Measurements from ENCODE around the gene ACSL3.
A peak's percentile ranks its signal among the peaks of the same experiment; 100 is the strongest.
"Not testable (repeated sequence)": the region's sequence is repeated elsewhere in the genome, so short reads cannot be mapped to it uniquely, and the experiment has no call there.

Gene ACSL3

DNA sequence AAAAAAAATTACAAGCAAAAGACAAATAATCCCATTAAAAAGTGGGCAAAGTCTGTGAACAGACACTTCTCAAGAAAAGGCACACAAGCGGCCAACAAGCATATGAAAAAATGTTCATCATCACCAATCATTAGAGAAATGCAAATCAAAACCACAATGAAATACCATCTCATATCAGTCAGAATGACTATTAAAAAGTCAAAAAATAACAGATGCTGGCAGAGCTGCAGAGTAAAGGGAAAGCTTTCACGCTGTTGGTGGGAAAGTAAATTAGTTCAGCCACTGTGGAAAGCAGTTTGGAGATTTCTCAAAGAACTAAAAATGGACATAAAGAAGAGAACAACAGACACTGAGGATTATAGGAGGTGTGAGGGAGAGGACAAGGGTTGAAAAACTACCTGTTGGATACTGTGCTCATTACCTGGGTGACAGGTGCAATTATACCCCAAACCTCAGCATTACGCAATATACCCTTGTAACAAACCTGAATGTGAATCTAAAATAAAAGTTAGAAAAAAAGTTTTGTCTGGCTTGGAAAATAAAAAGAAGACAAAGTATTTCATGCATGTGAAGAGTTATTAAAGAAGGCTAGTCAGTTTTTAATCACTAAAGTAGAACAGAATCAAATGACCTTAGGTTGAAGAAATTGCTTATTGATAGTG is 8.7 kb upstream of the ACSL3 start:
- no peak for DNase-seq (ENCODE audit: low read depth in 2 of 2)

DNA sequence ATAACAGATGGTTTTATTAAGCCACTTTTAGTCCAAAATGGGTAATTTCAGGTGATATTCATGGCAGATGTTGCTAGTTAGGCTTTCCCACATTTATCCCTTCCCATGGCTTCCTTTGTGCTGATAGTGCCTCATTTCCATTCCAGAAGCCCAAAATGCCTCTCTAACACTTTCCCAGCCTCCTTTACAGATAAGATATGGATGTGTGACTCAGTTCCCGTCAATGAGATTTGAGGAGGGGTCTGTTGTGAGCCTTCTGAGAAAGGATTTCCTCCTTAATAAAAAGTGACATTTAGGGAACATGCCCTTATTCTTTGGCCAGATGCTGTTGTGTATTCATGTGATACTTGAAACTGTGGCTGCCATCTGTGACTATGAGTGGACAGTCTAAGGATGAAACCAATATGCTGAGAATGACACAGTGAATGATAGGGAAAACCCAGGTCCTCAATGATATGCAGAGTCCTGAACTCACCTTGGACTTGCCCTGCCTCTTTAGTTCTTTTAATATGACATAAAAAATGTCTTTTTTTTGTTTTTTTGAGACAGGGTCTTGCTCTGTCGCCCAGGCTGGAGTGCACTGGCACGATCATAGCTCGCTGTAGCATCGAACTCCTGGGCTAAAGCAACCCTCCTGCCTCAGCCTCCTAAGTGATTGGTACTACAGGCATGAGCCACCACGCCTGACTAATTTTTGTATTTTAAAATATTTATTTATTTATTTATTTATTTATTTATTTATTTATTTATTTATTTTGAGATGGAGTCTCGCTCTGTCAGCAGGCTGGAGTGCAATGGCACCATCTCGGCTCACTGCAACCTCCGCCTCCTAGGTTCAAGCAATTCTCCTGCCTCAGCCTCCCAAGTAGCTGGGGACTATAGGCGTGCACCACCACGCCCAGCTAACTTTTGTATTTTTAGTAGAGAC is 5.8 kb upstream of the ACSL3 start:
- DNase-seq (ENCODE audit: low read depth in 2 of 2): no peak

DNA sequence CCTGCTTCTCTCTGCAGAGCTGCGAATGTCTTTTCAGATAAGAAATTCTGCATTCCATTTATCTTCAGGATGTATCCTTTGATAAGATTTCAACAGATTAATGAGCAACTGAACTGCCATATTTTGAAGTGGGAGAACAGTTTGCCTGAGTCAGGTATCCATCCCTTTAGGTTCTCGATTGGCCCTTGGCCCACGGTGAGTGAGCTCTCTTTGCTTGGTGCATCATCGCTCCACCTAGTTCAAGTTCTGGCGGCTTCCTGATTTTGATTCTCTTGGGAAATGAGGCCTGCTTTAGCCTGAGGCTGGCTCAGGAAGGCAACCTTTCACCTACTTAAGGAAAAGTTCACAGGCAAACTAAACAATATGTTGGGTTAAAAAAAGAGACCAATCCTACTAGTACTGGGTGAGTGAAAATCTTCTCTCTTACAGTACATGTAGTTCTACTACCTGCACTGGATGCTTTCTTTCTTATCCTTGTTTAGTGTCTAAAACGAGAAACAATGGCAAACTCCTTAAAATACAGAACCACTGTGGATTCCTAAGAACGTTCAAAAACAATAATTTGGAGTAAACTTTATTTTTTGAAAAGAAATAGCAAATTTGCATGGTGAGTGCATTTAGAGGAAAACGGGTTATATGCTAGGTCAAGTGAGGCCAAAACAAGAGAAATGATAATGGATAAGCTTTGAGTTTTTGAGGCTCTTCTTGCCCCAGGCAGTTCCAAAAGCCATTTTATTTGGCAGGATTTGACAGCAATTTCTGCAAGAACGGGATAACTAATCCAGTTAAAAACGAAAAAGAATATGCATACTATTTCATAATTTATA is 837 bp upstream of the ACSL3 start:
- no peak for DNase-seq (ENCODE audit: low read depth in 2 of 2)

DNA sequence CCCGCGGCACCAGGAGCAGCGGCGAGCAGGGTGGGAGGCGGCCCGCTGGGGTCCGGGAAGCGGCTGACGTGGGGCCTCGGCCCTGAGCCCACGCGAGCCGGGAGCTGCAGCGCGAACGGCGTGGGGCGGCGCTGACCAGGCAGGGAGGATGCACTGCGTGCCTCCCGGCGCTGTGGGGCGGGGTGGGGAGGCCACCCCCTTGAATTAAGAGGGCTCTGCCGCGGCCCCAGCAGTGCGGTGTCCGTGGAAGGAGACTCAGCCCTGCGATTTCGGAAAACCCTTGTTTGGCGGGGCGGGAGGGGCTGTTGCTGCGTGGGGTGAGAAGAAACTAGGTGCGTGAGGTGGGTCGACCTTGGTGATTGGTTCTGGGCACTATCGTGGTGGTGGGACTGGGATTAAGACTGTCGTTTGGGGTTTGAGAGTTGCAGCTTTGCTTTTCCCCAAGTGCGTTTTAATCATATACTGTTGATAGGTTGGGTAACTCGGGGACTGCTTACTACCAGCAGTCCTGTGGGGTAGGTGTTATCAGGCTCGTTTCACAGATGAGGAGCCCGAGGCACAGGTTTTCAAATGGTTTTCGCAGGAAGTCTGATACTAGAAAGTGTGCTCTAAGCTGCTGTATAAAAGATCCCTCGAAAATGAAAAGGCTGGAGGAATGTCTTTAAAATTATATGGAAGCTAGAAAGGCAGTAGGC is 722 bp downstream of the ACSL3 start:
- DNase-seq (ENCODE audit: low read depth in 2 of 2): peak in 1 of 2 donors; percentile 10

DNA sequence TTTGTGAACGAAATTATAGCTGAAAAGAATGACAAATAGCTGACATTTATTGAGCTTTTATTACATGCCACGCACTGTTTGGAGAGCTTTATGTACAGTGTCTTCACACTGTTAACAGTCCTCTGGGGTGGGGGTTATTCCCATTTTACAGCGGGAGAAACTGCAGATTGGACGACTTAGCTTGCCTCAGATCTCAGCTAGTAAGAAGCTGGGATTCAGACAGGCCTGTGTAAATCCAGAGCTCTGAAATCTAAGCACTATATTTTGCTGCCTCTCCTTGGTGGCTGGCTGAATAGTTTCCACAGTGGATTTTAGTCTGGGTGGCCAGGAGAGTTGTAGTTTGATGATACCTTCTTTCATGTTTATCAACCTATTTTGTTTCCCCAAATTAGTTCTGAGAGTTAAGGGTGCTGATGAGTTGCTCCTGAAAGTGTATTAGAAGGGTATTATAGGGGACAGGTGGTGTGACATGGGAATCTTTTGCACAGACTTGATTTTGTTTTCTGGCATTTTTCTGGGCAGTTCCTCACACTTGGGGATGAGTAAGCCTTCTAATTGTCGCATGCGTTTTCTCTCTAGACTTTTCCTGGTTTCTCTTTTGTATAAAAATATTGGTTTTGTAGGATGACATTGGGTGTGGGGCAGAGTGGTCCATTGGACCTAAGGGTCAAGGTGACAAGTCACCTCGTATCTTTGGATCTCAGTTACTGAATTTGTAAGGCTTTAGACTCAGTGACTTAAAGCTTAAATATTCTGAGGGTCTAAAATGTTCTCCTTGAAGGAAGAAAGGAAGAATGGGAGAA is 1.5 kb downstream of the ACSL3 start:
- DNase-seq (ENCODE audit: low read depth in 2 of 2): no peak

DNA sequence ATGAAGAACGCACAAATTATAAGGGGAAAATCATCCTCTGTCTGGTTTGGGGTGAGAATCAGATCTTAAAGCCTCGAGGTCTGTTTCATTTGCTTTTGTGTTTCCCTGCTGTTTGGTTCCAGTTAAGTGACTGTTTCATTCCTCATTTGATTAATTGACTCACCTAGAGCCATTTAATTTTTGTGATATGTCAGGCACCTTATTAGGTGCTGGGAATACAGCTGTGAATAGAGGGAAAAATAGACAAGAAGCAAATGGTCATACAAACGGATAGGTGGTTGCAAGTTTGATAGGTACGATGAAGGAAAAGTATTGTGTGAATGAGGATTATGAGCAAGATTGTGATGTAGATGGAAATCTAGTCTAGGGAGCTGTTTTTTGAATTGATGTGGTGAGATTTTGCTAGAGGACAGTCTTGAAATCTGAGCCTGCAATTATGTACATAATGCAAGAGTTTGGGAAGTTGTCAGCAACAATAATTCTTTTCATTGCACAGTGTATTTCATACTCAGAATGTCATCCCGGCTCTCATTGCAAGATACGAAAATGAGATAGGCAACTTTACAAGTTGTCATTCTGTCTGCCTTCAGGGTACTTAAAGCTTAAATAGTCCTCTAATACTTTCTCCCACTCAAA is 2.2 kb downstream of the ACSL3 start:
- no peak for DNase-seq (ENCODE audit: low read depth in 2 of 2)

DNA sequence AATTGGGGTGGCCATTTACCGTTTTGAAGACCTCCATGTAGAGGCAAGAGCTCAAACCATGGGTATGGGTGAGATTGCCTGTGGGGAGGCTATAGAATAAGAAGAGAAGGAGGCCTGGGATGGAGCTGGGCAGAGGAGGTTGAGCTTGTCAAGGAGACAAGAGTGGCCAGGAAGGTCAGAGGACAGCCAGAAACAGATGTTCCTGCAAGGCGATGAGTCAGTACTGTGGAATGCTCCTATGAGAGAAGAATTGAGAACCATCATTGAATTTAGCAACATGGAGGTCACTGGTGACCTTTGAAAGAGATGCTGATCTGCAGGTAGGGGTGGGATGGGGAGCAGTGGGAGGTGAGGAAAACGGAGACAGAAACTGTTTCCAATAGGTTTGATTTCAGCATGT is 3.5 kb downstream of the ACSL3 start:
- no peak for DNase-seq (ENCODE audit: low read depth in 2 of 2)

DNA sequence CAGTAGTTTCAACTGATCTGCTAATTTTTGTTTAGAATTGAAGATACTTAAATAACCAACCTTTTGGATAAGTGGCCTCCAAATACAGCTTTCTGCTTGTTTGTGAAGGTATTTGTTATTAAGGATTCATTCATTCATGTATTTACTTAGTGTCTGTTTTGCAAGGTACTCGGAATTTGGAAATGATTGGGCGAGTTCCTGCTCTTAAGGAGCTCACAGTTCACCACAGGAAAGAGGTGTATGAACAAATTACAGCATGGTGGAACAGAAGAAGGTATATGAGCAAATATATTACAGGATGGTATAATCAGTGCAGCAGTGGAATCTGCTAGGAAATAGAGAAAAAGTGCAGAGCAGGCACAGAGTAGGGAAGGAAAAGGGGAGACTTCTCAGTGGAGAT is 4.5 kb downstream of the ACSL3 start:
- no peak for DNase-seq (ENCODE audit: low read depth in 2 of 2)

DNA sequence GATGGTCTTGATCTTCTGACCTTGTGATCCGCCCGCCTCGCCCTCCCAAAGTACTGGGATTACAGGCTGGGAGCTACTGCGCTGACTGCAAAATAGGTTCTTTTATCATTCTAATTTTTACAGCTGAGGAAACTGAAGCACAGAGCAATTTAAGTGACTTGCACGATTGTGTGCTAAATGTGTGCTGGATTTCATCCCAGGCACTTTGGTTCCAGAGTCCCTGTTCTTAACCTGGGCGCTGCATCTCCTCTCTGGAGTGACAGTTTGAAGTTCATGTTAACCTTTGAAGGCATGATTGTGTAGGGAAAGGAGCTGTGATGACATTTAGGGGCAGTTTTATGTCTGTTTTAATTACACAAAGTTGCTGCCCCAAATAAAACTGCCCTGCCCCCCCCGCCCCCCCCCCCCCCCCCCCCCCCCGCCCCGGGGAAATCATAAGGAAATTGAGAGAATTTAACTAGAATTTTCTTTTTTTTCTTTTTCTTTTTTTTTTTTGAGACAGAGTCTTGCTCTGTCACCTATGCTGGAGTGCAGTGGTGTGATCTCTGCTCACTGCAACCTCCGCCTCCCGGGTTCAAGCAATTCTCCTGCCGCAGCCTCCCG is 5.6 kb downstream of the ACSL3 start:
- DNase-seq (ENCODE audit: low read depth in 2 of 2): no peak

DNA sequence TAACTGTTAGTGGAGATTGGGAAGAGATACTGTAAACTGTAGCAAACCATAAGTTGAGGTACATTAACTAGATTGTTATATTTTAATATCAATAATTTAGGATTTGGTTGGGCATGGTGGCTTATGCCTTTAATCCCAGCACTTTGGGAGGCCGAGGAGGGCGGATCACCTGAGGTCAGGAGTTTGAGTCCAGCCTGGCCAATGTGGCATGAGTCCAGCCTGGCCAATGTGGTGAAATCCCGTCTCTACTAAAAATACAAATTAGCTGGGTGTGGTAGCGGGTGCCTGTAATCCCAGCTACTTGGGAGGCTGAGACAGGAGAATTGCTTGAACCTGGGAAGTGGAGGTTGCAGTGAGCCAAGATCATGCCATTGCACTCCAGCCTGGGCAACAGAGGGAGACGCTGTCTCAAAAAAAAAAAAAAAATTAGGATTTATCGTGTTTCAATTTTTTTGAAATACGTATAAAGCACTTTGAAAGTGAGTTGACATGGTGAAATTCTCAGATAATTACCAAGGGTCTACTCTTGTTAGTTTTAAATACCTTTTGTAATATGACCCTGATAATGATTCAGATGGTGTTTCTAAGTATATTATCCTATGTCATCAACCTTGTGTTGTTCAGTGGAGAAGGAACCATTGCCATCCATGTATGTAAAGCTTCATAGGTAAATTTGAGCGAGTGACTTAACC is 7.9 kb downstream of the ACSL3 start:
- not testable (repeated sequence) for DNase-seq (ENCODE audit: low read depth in 2 of 2)

DNA sequence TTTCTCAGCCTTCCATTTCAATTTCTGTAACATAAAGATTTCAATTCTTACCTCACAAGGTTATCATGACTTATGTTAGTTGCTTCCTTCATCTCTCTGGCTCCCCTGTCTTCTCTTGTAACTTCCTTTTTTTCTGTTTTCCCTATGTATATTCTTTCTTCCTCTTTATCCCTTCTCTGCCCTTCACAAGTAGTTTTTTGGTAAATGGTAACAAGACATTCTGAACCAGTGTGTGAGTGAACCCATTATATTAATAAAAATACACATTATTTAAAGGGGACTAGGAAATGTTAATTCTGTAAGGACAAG is 8.4 kb downstream of the ACSL3 start:
- no peak for DNase-seq (ENCODE audit: low read depth in 2 of 2)

DNA sequence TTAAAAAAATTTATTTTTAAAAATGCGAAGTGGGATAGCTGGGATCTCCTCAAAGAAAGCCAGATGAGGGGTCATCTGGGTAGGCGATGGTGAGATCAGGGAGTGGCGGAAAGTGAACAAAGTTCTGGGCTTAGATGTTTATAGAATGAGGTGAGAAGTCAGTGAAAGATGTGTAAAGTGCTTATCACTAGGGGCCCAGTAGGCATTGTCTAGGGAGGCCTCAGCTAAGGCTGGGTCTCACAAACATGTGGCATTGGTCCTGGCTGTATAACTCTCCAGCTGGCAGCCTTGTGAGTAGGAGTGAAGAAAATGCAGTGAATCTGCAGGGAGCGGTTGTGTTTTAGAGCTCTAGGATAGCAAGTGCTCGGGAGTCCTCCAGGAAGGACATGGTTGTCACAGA is 10.5 kb downstream of the ACSL3 start:
- no peak for DNase-seq (ENCODE audit: low read depth in 2 of 2)

DNA sequence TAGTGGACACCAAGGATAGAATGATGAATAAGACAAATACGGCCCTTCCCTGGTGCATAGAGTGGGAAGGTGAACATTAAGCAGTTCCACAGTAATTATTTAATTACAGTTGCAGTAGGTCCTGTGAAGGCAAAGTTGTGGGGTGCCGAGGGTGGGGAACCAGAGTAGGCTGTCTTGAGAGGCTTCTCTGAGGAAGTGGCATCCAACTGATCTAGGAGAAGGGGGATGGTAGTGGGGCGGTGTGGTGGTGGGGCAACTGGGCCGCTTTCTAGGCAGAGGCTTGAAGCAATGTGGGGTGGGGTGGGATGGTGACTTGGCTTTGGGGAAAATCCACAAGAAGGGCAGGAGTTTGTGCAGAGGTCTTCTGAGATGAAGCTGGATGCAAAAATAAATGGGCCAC is 11.7 kb downstream of the ACSL3 start:
- no peak for DNase-seq (ENCODE audit: low read depth in 2 of 2)

DNA sequence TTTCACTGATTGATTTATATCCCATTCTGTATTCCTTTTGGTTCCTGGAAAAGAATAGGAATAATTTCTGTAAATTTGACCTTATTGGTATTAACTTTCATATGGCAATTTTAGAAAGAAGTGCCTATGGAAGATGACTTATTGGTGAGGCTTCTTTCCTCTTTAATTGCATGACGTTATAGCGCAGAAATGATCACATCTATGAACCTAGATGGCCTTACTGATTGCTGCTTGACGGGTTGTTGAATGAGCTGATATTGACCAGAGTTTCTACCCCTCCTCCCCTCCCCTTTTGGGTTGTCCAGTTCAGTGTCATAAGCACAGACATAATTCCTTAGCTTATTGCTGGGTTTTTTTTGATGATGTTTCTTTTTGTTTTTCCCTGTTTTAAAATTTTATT is 14.6 kb downstream of the ACSL3 start:
- no peak for DNase-seq (ENCODE audit: low read depth in 2 of 2)

DNA sequence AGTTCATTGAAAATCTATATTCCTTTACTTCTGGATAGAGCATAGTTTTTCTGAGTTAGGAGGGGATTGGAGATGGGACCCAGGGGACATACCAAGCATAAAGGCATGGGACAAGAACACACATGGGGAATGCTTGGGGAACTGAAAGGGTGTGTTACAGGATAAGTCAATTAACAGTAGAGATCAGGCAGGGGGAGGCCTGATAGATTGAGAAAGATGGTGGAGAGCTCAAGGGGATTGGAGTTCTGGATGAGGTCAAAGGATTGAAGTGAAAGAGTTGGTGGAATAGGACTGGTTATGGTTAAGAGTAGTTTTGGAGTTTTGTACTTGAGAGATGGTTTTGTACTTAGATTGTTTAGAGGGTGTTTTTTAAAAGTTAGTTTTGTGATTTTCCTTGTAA is 16.1 kb downstream of the ACSL3 start:
- no peak for DNase-seq (ENCODE audit: low read depth in 2 of 2)

DNA sequence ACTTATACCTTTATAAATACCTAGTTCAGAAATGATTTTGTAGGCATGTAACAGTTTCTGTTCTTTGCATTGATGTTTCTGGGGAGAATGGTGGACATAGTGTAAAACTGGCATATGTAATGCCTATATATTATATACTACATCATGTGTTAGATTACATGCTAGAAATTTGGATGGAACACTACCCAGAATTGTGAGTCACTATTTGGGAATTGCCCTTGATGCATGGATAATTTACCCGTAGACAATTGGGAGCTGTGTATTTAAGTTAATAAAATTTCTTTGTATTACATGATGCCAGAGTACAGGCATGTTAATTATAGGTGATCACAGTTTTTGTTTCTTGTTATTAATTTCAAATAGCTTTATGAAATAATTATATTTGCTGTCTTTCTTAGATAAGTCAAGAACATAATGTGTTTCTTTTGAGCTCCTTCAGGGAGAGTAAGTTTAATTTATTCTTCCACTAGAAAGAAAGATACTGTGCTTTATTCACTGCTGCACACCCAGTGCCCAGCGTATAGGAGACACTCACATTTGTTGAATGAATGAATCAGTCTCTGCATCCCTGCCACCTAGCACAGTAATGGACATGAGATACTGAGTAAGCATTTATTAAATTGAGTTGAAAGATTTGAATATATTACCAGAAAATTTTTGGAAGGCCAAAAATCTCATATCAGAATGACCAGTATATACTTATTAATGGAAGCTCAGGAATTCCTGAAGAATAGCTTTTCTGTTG is 16.9 kb downstream of the ACSL3 start:
- no peak for DNase-seq (ENCODE audit: low read depth in 2 of 2)

DNA sequence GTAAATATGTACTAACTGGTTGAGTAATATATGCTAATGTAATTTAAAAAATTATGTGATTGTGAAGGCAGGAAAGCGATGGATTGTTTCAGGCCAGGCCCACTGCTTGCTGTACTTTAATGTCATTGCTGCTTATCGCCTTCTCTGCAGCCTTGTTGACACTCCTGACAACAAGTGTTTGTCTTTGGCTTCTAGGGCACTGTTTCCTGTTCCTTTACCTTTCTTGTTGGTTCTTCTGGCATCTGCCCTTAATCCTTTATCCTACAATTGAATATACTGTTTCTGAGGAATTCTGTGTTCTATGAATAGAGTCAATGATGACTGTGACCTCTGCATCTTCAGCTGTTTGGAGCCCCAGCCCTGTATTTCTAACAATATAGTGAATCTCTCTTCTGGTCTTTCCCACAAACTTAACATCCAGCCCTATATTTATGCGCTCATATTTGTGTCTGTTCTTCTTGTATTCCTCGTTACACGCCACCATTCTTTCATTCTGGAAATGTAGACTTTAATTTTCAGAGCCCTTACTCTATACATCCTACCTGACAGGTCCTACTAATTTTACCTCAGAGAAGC is 17.6 kb downstream of the ACSL3 start:
- DNase-seq (ENCODE audit: low read depth in 2 of 2): no peak

DNA sequence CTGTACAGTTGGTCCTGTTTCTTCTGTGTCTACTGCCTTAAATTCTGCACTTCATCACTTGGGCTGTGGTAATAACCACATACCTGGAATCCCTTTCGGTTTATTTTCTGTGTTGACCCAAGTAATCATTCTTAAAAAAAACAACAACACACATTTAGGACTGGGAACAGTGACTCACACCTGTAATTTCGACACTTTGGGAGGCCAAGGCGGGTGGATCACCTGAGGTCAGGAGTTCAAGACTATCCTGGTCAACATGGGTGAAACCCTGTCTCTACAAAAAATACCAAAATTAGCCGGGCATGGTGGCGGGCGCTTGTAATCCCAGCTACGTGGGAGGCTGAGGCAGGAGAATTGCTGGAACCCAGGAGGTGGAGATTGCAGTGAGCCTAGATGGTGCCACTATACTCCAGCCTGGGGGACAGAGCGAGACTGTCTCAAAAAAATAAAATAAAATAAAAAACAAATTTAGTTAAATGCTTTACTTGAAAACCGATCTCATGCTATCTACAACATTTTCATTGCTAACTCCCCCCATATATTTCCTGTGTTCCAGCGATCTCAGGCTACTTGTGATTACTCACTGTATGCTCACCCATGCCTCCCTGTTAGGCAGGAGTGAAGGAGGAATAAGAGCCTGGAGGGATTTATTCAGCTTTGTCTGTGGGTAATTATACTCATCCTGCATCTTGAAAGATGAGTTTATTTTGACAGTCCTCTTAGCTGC is 18.2 kb downstream of the ACSL3 start:
- DNase-seq (ENCODE audit: low read depth in 2 of 2): no peak
